GM12892 (cell line): Measurements from ENCODE around the gene KCNIP1.

Experiments
- POLR2A ChIP-seq: IDR thresholded peaks from 2 replicates; pipeline ENCODE4 v1.6.1; 2011; ENCODE audit warnings: low read depth, low read length, control low read depth
- POLR2AphosphoS5 ChIP-seq: IDR thresholded peaks from 2 replicates; pipeline ENCODE4 v1.6.1; 2011; ENCODE audit warnings: low read depth, low read length, control low read depth
- TAF1 ChIP-seq: IDR thresholded peaks from 2 replicates; pipeline ENCODE4 v1.6.1; 2011; ENCODE audit warnings: low read depth, mild to moderate bottlenecking, control low read depth, low read length, borderline replicate concordance

- TF ChIP-seq POLR2AphosphoS5 (no peak), POLR2A (no peak), TAF1 (no peak)
These were observed 40.4 kb upstream of the KCNIP1 start for GRCh38 chr5:170463426-170463825.
